Measurements from ENCODE around the gene NMU. TPM values are rescaled to one million over a fixed set of nuclear protein-coding genes. Genes with fewer than 3 reads are reported as not detected.
"Not testable (repeated sequence)": the region's sequence is repeated elsewhere in the genome, so short reads cannot be mapped to it uniquely, and the experiment has no call there.

The NMU gene
- total and polyA plus RNA-seq, 10 of the 15 experiments (the other 5 are each of a cell fraction or from before 2014, with no cell fraction given) = 0.33 TPM; not detected in 9

DNA sequence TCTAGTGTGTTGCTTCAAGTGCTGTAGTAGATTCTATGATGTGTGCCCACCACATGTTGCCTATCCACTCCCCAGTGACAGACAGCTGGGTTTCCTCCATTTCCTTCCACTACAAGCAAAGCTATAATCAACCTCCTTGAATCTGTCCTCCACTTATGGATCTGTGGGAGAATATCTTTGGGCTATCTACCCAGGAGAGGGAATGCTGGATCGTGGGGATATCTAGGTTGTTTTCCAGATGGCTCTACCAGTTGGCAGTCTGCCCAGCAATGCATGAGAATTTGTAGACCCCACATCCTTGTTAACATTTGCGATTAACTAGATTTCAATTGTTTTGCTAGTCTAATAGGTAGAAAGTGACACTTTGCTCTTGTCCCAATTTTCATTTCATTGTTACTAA lies 10.3 kb downstream of the NMU start:
- H3K9ac ChIP-seq (ENCODE audit: control insufficient read depth, insufficient read depth, low read length) = no peak overlapping the region
- H4K20me1 ChIP-seq (ENCODE audit: control insufficient read depth, insufficient read depth) = no peaks in the 10 kb centered on the region
- H3K4me1 ChIP-seq (ENCODE audit: control insufficient read depth, insufficient read depth, low read length) = no peaks in the 10 kb centered on the region
- SMC1A ChIA-PET (ENCODE audit: uncharacterized antibody, unreplicated experiment) = interaction anchor here (0.6 kb wide), 1 partner anchor 112 kb away, joined by 3 read pairs; no protein-coding TSS in a partner anchor
- CTCF ChIA-PET = no interaction called here
- H3K27me3 ChIP-seq (replicated peaks in 1 of 2; ENCODE audit: control insufficient read depth in 2 of 2, insufficient read depth in 2 of 2, low read length in 1 of 2) = no peaks in the 10 kb centered on the region; a peak in 1 of 4 replicates
- no peak for FAIRE-seq
- in situ Hi-C loops (cut with MboI) = no loop called here
- H3K79me2 ChIP-seq (ENCODE audit: control insufficient read depth, insufficient read depth, low read length) = no peaks in the 10 kb centered on the region
- BruUV-seq (replicated peaks) = no TSS peak
- ATAC-seq = no peak
- intact Hi-C loops (cut with micrococcal nuclease; ENCODE audit: unreplicated experiment) = no loop called here
- H3K27ac ChIP-seq (ENCODE audit: control insufficient read depth, insufficient read depth) = no peak overlapping the region
- H3K36me3 ChIP-seq (ENCODE audit: control insufficient read depth in 2 of 2, insufficient read depth in 2 of 2, low read length in 1 of 2) = no peaks in the 10 kb centered on the region
- 50% methylated on average over 2 of the region's 2 CpGs for WGBS (ENCODE audit: insufficient coverage, insufficient replicate concordance, low lambda C conversion rate, missing lambda C conversion rate)
- no peaks in the 10 kb centered on the region for H3K9me3 ChIP-seq (replicated peaks; ENCODE audit: control insufficient read depth, insufficient read depth, low read length)
- H3K4me3 ChIP-seq = no peak overlapping the region
- POLR2A ChIA-PET = no interaction called here
- no peak for TF ChIP-seq KLF5 (IDR thresholded peaks at IDR 0.05; ENCODE audit: partially characterized antibody)
- TF ChIP-seq WRNIP1 (IDR thresholded peaks at IDR 0.05; ENCODE audit: borderline replicate concordance, low read depth, low read length) = no peak
- no peak for TF ChIP-seq SP1 (IDR thresholded peaks at IDR 0.05; ENCODE audit: low read depth, low read length)
- no peak for DNase-seq (ENCODE audit: low read depth, low spot score)
- no peak overlapping the region for H2AFZ ChIP-seq (ENCODE audit: control insufficient read depth, low read depth, low read length)
- RAD21 ChIA-PET (ENCODE audit: unreplicated experiment) = no interaction called here
- no peak overlapping the region for H3K4me2 ChIP-seq (ENCODE audit: control insufficient read depth, insufficient read depth)

GRCh38 chr4:55624063-55624462 lies 12.0 kb downstream of the NMU start:
- H3K9me3 ChIP-seq (replicated peaks; ENCODE audit: control insufficient read depth, insufficient read depth, low read length); H3K36me3 ChIP-seq (ENCODE audit: control insufficient read depth in 2 of 2, insufficient read depth in 2 of 2, low read length in 1 of 2); RAD21 ChIA-PET (ENCODE audit: unreplicated experiment); H3K79me2 ChIP-seq (ENCODE audit: control insufficient read depth, insufficient read depth, low read length); POLR2A ChIA-PET; intact Hi-C loops (cut with micrococcal nuclease; ENCODE audit: unreplicated experiment); BruUV-seq (replicated peaks); H3K4me2 ChIP-seq (ENCODE audit: control insufficient read depth, insufficient read depth); H3K27me3 ChIP-seq (replicated peaks in 1 of 2; ENCODE audit: control insufficient read depth in 2 of 2, insufficient read depth in 2 of 2, low read length in 1 of 2); H3K9ac ChIP-seq (ENCODE audit: control insufficient read depth, insufficient read depth, low read length); FAIRE-seq; H3K4me3 ChIP-seq; DNase-seq (ENCODE audit: low read depth, low spot score); SMC1A ChIA-PET (ENCODE audit: uncharacterized antibody, unreplicated experiment); H3K4me1 ChIP-seq (ENCODE audit: control insufficient read depth, insufficient read depth, low read length); H4K20me1 ChIP-seq (ENCODE audit: control insufficient read depth, insufficient read depth); ATAC-seq; in situ Hi-C loops (cut with MboI); H2AFZ ChIP-seq (ENCODE audit: control insufficient read depth, low read depth, low read length); CTCF ChIA-PET; H3K27ac ChIP-seq (ENCODE audit: control insufficient read depth, insufficient read depth): not testable (repeated sequence)
- 25% methylated on average over 1 of the region's 1 CpG for WGBS (ENCODE audit: insufficient coverage, insufficient replicate concordance, low lambda C conversion rate, missing lambda C conversion rate)

Data from GM12878 (cell line).